Measurements from ENCODE around the gene CD300LB.

- TF ChIP-seq CTCF (IDR thresholded peaks at IDR 0.05) (no peak), ZNF263 (CRISPR knock-in tag; IDR thresholded peaks at IDR 0.05; ENCODE audit: low read depth) (no peak), SP1 (CRISPR knock-in tag; conservative IDR thresholded peaks at IDR 0.05) (no peak), FOXJ3 (CRISPR knock-in tag; IDR thresholded peaks at IDR 0.05; ENCODE audit: borderline replicate concordance) (no peak), FOXK1 (CRISPR knock-in tag; IDR thresholded peaks at IDR 0.05) (no peak), OVOL2 (CRISPR knock-in tag; IDR thresholded peaks at IDR 0.05; ENCODE audit: borderline replicate concordance) (no peak), E2F4 (CRISPR knock-in tag; IDR thresholded peaks at IDR 0.05; ENCODE audit: borderline replicate concordance, low read depth) (no peak), JUN (CRISPR knock-in tag; IDR thresholded peaks at IDR 0.05) (no peak)
- TF ChIP-seq, protein P1, sequence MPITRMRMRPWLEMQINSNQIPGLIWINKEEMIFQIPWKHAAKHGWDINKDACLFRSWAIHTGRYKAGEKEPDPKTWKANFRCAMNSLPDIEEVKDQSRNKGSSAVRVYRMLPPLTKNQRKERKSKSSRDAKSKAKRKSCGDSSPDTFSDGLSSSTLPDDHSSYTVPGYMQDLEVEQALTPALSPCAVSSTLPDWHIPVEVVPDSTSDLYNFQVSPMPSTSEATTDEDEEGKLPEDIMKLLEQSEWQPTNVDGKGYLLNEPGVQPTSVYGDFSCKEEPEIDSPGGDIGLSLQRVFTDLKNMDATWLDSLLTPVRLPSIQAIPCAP (CRISPR knock-in tag; IDR thresholded peaks at IDR 0.05) = no peak
- TF ChIP-seq, protein P2, sequence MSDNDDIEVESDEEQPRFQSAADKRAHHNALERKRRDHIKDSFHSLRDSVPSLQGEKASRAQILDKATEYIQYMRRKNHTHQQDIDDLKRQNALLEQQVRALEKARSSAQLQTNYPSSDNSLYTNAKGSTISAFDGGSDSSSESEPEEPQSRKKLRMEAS (CRISPR knock-in tag; IDR thresholded peaks at IDR 0.05) = no peak
These were observed 14.5 kb downstream of the CD300LB start for GRCh38 chr17:74516561-74517328.
